Measurements from ENCODE around the gene EIF4G3.
"Not testable (repeated sequence)": the region's sequence is repeated elsewhere in the genome, so short reads cannot be mapped to it uniquely, and the experiment has no call there.

Gene EIF4G3, protein sequence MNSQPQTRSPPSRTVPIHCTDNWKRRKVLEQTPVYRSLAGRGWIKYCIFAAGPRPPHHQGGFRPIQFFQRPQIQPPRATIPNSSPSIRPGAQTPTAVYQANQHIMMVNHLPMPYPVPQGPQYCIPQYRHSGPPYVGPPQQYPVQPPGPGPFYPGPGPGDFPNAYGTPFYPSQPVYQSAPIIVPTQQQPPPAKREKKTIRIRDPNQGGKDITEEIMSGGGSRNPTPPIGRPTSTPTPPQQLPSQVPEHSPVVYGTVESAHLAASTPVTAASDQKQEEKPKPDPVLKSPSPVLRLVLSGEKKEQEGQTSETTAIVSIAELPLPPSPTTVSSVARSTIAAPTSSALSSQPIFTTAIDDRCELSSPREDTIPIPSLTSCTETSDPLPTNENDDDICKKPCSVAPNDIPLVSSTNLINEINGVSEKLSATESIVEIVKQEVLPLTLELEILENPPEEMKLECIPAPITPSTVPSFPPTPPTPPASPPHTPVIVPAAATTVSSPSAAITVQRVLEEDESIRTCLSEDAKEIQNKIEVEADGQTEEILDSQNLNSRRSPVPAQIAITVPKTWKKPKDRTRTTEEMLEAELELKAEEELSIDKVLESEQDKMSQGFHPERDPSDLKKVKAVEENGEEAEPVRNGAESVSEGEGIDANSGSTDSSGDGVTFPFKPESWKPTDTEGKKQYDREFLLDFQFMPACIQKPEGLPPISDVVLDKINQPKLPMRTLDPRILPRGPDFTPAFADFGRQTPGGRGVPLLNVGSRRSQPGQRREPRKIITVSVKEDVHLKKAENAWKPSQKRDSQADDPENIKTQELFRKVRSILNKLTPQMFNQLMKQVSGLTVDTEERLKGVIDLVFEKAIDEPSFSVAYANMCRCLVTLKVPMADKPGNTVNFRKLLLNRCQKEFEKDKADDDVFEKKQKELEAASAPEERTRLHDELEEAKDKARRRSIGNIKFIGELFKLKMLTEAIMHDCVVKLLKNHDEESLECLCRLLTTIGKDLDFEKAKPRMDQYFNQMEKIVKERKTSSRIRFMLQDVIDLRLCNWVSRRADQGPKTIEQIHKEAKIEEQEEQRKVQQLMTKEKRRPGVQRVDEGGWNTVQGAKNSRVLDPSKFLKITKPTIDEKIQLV (N-terminal part only)

DNA sequence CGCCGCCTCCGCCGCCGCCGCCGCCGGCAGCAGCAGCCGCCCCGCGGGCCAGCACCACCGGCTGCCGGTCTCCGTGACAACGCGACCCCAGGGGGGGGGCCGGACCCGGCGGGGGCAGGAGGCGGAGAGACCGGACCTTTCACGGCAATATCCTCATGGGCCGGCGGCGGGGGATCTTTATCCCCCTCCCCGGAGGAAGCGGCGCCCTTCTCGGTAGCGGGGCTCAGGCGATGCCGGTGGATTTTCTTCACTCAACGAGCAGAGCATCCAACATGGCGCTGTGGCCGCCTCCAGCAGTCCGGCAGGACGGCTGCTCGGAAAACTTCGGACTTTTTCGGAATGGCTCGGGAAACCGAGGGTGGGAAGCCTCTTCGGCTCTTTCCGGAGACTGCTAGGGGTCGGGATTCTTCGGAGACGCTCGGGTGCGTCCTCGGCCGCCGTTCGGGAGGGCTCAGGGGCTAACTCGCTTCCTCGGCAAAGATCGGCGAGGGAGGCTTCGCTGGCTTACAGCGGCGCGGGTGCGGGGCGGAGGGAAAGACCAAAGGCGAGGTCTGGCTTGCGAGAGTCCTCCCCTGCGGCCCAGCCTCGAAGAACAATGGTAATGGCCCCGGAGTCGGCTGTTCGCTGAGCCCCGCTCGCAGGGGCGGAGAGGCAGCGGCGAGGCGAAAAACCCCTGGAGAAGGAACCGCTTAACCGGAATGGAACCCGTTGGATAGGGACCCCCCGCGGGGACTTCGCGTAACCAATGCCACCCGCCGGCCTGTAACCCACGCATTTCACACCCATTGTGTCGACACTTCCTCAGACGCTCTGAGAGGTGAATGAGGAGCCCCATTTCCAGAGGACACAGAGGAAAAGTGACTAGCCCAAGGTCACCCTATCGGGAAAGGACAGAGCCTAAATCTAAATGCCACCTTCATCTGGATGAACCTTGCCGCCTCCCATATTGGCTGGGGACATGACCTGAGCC, at the start of gene EIF4G3:
TSS of gene EIF4G3 (minus strand) at position 312 of the 970 bp plus-strand sequence. CDS start 174,155 bp downstream, outside the sequence.
- peak; percentile 98 for DNase-seq

DNA sequence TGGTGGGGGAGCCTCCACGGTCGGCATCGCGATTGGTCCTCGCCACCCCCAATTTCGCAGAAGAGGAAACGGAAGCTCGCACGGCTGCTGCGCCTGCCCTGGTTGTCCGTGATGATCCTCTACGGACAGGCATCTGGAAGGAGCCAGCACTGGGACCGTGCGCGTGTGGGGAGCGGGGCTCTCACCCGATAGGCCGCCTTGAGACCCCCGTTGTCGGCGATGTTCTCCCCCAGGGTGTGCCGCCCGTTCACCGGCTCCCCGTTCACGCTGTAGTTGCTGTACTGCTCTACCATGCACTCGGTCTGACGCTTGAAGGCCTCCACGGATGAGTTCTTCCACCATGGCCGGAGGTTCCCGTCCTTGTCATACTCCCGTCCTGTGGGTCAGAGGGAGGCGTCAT, 48.4 kb upstream of the EIF4G3 start:
- DNase-seq = no peak

DNA sequence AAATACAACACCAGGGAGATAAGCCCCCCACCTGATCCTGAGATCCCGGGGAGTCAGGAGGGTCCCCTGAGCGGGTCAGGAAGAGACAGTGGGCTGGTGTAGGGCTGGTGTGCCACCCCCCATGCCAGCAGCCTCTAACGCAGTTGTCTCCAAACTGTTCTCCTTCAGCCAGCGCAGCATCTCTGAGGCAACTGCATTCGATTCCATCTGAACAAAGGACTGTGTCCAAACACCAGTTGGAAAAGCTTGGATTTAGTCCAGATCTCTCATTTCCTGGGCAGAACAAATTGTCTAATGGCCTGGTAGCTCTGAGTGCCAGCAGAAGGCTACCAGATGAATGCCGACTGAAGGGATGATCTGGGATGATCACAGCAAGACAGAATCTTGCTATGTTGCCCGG, 44.1 kb upstream of the EIF4G3 start:
- peak; percentile 14 for DNase-seq

DNA sequence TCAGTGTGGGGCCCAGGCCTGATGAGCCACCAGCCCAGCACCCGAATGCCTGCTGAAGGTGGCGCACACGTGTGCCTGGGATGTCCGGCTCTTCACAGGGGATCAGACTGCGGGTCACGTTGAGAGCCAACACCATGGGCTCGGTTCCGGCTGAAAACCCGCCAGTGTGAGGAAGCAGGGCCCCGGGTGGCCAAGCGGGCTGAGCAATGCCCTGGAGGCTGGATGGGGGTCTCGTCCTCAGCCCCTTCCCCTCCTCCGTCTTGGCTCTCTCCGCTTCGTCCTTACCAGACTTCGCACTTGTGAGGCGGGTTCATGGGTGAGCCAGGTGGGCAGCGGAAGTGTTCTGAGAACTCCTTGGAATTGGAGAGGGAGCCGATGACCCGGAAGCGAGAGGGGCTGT, 43.0 kb upstream of the EIF4G3 start:
- no peak for DNase-seq

DNA sequence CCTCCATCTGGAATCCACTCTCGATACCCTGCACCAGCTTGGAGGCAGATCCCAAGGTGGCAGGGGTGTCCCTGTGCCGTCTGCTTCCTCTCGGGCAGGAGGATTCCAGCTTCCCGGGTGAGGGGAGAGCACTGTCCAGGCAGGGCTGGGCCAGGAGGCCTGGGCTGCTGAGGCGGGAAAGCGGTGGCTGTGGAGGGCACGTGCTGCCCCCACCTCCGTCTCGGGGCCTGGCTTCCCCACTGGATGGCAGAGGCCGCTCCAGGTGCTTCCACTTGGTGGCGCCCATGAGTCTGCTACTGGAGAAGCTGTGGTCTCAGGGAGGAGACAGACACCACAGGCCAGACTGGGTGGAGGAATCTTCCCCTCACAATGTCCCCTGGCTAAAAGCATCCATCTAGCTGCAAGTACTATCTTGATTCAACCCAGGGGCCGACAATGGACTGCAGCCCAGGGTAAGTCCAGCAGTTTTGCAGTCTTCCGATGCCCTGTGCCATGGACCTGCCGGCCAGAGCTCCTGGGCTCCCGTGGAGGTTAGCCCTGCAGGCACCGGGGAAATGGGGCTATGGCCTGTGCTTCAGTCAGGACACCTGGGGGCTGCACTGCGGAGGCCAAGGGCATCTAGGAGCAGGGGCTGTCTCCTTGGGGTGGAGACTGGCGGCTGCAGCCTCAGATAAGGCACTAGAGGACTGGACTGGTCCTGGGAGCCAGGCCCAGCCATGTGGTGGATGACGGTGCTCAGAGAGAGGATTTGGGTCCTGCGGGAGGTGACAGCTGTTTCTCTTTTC, 41.3 kb upstream of the EIF4G3 start:
- no peak for DNase-seq

DNA sequence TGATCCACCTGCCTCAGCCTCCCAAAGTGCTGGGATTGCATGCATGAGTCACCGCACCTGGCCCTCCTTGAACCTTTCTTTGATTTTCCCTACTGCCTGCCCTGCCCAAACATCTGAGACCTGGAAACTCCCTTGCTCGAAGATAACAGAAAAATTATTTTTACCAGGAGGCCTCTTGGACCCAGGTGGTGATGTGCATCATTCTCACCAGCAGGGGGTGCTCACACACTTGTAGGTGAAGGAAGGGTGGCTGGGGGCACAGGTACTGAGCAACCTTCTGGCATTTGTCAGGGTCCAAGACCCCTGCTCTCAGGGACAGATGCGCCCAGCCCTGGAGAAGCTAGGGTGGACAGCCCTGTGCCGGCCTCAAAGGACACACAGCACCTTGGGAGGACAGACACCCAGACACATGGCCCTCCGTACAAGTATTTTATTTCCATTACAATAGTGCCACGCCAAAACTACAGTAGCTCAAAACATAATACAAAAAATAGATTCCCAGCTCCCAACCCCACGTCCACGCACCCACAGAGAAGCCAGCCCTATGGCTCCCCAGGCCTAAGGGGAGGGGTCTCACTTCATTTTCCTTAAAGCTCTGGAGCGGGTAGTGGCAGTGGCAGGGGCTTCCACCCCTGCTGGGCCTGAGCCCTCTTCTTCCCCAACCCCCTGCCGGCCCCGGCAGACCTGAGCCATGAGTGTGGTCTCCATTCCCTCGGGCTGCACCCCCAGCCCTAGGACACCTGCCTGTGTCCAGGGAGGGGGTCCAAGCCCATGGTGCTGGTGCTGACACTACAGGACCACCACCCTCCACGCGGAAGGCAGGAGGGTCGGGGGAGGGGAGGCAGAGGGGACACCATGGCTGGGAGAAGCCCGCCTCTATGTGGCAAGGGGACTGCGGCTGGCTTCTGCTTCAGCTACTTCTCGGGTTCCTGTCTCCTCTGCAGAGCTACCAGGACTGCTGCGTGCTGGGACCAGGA, 40.4 kb upstream of the EIF4G3 start:
- DNase-seq = no peak

DNA sequence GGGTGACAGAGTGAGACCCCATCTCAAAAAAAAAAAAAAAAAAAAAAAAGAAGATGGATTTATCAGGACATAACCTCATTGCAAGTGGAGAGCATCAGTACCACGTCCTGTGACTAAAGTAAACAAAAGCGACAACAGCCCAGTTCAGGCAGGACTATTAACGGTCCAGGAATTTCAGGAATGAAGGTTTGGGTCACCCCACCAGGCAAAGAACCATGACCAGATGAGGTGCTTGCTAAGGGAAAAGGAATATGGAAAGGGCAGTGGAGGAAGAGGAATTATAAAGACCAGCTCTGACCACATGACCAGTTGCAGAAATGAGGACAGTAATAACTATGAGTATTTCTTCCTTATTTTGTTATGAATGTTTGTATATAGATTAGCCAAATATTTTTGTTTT, 35.4 kb upstream of the EIF4G3 start:
- no peak for DNase-seq

DNA sequence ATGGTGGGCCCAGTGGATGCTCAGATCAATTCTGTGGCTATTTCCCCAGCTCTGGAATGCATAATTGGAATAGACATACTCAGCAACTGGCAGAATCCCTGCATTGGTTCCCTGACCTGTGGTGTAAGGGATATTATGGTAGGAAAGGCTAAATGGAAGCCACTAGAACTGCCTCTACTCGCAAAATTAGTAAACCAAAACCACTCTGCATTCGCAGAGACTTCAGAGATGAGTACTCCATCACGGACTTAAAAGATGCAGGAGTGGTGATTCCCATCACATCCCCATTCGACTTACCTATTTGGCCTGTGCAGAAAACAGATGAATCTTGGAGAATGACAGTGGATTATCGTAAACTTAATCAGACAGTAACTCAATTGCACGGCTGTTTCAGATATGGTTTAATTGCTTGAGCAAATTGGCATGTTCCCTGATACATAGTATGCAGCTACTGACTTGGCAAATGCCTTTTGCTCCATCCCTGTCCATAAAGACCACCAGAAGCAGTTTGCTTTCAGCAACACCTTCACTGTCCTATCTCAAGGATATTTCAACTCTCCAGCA, 31.5 kb upstream of the EIF4G3 start:
- DNase-seq = not testable (repeated sequence)

DNA sequence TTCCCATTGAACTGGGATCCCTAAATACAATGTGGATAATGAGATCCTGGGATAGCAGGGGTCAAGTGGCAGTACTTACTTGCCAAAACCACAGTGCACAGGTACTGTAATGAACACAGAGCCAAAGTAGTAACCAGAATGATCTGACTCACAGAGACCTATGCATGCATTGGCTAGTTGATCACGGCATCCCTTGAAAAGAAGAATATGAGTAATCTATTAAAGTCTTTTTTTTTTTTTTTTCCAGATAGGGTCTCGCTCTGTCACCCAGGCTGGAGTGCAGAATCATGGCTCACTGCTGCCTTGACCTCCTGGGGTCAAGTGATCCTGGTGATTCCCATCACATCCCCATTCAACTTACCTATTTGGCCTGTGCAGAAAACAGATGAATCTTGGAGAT, 29.4 kb upstream of the EIF4G3 start:
- no peak for DNase-seq

DNA sequence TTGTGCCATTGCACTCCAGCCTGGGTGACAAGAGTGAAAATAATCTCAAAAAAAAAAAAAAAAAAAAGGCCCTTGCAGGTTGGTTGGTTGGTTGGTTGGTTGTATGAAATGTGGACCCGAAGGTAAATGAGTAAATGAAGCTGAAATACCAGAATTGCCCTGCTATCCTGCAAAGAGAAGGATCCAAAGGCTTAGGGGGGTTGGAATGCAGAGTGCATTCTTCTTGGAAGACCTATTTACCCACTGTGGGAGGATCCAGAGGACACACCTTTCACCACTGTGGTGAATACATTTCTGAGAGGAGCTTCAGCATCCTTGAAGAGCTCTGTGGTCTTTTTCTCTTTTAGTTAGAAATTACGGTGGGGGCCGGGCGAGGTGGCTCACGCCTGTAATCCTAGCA, 28.7 kb upstream of the EIF4G3 start:
- DNase-seq = no peak

DNA sequence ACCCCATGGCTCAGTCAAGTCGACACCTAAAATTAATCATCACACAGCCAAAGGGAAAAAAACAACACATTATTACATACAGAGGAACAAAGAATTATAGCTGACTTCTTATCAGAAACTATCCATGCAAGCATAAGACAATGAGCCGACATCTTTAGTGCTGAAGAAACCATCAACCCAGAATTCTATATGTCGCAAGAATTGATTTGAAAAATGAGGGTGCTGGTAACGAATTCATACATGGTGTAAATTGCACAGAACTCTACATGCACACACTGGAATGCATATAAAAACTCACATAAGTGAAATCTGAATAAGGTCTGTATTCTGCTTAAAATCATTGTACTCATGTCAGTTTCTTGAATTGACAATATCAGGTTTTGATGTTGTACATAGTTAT, 25.0 kb upstream of the EIF4G3 start:
- no peak for DNase-seq

DNA sequence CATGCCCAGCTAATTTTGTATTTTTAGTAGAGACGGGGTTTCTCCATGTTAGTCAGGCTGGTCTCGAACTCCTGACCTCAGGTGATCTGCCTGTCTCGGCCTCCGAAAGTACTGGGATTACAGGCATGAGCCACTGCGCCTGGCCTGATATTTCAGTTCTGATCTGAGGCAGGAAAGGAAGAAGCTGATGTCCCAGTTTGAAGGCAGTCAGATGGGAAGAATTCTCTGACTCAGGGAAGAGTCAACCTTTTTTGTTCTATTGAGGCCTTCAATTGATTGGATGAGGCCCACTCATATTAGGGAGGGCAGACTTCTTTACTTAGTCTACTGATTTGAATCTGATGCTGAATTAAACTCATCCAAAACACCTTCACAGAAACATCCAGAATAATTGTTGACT, 24.5 kb upstream of the EIF4G3 start:
- DNase-seq = not testable (repeated sequence)

DNA sequence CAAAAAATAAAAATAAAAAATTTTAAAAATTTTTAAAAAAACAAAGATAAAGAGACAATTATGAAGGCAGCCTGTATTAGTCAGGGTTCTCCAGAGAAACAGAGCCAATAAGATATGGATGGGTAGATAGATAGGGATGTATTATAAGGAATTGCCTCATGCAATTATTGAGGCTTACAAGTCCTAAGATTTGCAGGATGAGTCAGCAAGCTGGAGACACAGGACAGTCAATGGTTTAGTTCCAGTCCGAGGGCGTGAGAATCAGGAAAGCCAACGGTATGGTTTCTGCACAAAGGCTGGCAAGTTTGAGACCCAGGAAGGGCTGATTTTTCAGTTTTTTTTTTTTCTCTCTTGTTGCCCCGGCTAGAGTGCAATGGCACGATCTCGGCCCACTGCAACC, 24.1 kb upstream of the EIF4G3 start:
- no peak for DNase-seq

DNA sequence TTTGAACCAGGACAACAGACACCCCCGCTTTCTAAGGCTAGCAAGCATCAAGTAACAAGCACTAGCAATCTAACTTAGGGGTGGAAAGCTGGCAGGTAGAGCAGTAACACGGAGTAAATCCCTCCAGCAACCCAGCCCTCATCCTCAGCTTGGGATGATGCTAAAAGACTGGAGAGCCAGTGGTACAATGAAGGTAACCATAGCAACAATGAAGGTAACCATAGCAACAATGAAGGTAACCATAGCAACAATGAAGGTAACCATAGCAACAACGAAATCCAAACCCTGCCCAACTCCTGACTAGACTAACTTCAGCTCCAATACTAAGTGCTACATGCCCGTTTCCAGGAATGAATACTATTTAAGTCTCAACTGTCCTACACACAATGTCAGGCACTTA, 22.2 kb upstream of the EIF4G3 start:
- no peak for DNase-seq

DNA sequence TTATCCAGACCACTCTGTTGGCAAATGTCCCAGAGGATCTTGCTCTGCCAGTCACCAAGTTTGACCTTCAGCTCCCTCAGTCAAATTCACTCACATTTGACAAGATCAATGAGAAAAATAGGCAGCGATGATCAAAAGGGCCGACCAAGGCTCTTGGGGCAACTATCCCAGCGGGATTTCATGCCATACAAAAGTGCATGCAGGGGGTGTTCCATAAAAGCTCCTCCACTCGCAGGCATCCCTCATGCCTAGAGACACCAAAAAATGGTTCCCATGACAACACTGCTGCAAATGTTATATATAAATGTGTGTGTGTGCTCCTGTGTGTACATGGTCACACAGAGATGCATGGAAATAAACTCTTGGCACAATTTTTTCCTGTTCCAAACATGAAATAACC, 16.2 kb upstream of the EIF4G3 start:
- DNase-seq = no peak

DNA sequence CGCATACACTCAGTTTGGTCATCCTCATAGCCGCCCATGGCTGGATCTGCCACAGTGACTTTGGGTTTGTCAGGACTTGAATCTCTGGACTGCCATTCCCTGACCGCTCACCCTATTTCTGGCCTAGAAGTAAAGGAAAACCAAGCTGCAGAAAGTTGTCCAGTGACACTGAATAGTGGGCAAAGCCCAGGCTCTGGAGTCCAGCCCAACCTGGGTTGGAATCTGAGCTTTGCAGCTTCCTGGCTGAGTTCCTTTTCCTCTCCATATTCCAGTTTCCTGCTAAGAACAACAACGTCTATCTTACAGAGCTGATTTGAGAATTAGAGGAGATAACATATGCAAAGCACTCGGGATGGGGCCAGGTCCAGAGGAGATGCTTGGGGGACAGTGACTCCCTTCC, 15.6 kb upstream of the EIF4G3 start:
- DNase-seq = no peak

DNA sequence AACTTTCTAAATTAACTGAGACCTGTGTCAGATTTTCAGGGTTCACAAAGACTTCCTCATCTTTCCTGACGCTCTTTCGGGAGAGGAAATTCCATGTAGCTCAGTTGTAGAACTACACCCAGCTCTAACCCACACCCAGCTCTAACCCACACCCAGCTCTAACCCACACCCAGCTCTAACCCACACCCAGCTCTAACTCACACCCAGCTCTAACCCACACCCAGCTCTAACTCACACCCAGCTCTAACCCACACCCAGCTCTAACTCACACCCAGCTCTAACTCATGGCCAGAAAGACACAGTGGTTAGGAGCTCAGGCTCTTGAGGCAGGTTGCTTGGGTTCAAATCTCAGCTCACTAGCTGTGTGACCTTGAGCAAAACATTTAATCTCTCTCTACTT, 14.1 kb upstream of the EIF4G3 start:
- DNase-seq = not testable (repeated sequence)

DNA sequence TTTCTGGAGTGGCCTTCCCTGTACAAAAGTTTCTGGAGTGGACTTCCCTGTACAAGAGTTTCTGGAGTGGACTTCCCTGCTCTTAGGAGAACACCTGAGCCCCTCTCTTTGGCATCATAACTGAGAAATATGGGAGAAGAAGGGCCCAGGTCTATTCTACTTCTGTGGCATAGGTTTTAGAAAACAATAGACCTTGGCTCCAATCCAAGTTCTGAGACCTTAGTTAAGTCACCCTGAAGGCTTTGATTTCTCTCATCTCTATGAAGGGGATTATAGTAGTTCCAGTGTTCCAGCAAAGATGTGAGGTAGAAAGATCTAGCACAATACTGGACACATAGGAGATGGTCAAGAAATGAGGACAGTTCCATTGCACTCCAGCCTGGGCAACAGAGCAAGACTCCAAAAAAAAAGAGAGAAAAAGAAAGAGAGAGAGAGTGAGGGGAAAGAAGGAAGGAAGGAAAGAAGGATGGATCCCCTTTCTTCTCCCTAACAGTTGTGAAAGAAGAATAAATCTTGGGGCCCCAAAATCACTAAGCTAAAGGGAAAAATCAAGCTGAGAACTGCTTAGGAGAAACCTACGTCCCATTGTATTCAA, 13.3 kb upstream of the EIF4G3 start:
- DNase-seq = peak; percentile 23

DNA sequence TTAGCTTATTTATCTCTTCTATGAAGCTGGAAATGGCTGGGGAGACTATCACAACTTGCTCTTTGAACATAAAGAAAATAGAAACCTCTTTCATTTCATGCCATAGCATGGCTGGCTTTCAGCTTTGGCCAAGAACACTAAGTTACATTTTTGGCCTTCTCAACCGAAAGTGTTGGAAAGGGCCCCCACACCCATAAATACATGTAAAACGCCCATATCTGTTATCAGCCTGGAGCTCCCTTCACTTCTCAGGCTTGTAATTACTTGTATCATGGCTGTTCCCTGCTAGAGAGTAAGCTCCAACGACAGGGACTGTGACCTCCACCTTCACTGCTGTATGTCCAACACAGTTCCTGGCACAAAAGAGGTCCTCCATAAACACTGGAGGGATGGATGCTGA, 12.7 kb upstream of the EIF4G3 start:
- no peak for DNase-seq
